Measurements from ENCODE around the gene VSTM2B.

DNA sequence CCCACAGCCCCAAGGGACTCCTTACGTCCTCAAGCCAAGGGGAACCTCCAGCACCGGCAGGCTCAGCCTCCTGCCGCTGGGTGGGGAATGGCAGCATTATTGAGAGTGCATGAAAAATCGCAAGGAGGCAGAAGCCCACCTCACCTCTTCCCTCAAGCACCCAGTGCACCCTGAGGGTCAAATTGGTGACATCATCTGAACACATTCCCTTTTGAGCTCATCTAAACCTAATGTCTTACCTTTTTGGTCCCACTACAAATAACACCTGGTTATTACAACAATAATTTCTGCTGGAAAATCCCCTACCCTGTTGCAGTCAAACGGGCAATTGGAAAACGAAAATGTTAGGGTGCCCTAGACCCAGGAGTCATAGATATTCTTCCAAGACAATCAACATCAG, 68.1 kb downstream of the VSTM2B start:
- no peak for TF ChIP-seq CTCF (IDR thresholded peaks at IDR 0.05; ENCODE audit: low read length)
- no peak for TF ChIP-seq EZH2 (IDR thresholded peaks at IDR 0.05; ENCODE audit: borderline replicate concordance, low read length)

Data from OCI-LY1 (cell line).